Parathyroid adenoma (tissue), 2 donors: ENCODE data around the gene LYRM1.
A peak's percentile ranks its signal among the peaks of the same experiment; 100 is the strongest.

Experiments
- H2AFZ ChIP-seq: fragments of 300-600 bp; sonication (generic); one replicate; pipeline ENCODE4 v1.7.0; 2017; ENCODE audit warnings: antibody characterized with exemption, mild to moderate bottlenecking
- H3K27ac ChIP-seq: fragments of 300-600 bp; sonication (generic); one replicate; pipeline ENCODE4 v1.7.0; 2017
- H3K27me3 ChIP-seq: fragments of 300-600 bp; sonication (generic); one replicate; pipeline ENCODE4 v1.7.0; 2017; ENCODE audit warnings: low read length; ENCODE audit not compliant: control insufficient read depth, insufficient read depth
- H3K36me3 ChIP-seq: fragments of 300-600 bp; sonication (generic); one replicate; pipeline ENCODE4 v1.7.0; 2017; ENCODE audit warnings: low read length; ENCODE audit not compliant: control insufficient read depth, insufficient read depth
- H3K4me1 ChIP-seq: fragments of 300-600 bp; sonication (generic); one replicate; pipeline ENCODE4 v1.7.0; 2017; ENCODE audit warnings: control low read depth
- H3K4me2 ChIP-seq: fragments of 300-600 bp; sonication (generic); one replicate; pipeline ENCODE4 v1.7.0; 2017; ENCODE audit warnings: low read length
- H3K4me3 ChIP-seq: fragments of 300-600 bp; sonication (generic); one replicate; pipeline ENCODE4 v1.7.0; 2017; ENCODE audit warnings: low read depth, low read length
- H3K79me2 ChIP-seq: fragments of 300-600 bp; sonication (generic); one replicate; pipeline ENCODE4 v1.7.0; 2017; ENCODE audit warnings: control low read depth
- H3K9ac ChIP-seq: fragments of 300-600 bp; sonication (generic); one replicate; pipeline ENCODE4 v1.7.0; 2017; ENCODE audit warnings: mild to moderate bottlenecking
- H3K9me3 ChIP-seq: fragments of 300-600 bp; sonication (generic); one replicate; pipeline ENCODE4 v1.7.0; 2017; ENCODE audit warnings: low read length; ENCODE audit not compliant: control insufficient read depth
- TF ChIP-seq, protein P1 (sequence below): fragments of 300-600 bp; sonication (generic); IDR thresholded peaks from one replicate; pipeline ENCODE4 v1.7.0; 2017; ENCODE audit warnings: antibody characterized with exemption, mild to moderate bottlenecking
- donor health status: primary hyperparathyroidism.

Gene LYRM1

DNA sequence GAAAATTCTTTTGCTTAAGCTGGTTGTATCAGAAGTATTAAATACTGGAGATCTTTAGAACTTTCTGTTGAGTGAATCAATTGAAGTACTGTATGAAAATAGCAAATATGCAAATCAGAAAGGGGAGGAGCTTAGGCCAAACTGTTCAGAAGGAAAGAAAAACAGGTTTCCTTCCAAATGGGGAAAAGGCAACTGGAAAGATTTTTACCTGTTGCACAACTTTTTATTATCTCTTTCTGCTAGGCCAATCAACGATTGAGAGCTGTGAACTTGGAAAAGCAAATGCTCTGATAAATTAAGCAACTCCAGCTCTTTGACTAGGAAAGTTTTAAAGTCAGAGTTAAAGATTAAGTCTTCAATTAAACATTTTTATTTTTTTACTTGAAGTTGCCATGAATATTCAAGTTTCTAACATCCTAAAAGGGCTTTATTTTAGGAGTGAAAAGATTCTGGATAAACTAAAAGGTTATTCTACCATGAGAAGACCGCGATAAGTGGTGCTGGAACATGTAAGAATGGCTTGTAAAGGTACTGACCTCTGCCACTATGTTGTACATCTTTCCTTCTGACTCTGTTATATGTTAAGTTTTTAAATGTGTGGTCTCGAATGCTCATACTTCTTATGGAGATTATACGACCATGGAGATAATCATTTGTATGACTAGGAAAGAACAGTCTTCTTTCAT, 16.9 kb upstream of the LYRM1 start:
- TF ChIP-seq, protein P1, sequence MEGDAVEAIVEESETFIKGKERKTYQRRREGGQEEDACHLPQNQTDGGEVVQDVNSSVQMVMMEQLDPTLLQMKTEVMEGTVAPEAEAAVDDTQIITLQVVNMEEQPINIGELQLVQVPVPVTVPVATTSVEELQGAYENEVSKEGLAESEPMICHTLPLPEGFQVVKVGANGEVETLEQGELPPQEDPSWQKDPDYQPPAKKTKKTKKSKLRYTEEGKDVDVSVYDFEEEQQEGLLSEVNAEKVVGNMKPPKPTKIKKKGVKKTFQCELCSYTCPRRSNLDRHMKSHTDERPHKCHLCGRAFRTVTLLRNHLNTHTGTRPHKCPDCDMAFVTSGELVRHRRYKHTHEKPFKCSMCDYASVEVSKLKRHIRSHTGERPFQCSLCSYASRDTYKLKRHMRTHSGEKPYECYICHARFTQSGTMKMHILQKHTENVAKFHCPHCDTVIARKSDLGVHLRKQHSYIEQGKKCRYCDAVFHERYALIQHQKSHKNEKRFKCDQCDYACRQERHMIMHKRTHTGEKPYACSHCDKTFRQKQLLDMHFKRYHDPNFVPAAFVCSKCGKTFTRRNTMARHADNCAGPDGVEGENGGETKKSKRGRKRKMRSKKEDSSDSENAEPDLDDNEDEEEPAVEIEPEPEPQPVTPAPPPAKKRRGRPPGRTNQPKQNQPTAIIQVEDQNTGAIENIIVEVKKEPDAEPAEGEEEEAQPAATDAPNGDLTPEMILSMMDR = no peak
- Histone ChIP-seq H3K27me3 (no peaks in the 10 kb centered on the region), H3K4me3 (no peak overlapping the region), H3K9me3 (no peaks in the 10 kb centered on the region), H2AFZ (no peak overlapping the region), H3K4me1 (peaks cover 8% of the 10 kb centered on the region), H3K9ac (no peak overlapping the region), H3K4me2 (peak overlapping the region; percentile 2), H3K79me2 (peaks cover 27% of the 10 kb centered on the region), H3K27ac (no peak overlapping the region), H3K36me3 (no peaks in the 10 kb centered on the region)

DNA sequence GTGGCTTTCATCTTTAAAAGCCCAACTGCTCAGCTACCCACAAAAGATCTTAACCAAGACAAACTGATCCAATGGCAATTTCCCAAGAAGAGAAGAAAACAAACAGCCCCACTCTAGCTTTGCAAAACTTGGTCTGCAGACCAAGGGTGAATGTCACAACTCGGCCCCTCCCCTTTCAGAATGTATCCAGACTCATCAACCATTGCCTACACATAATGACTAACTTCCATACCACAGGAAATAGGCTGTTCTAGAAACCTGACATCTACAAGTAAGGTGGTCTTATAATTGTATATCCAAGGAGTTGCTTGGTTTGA, 16.4 kb upstream of the LYRM1 start:
- Histone ChIP-seq H2AFZ (no peak overlapping the region), H3K4me3 (no peak overlapping the region), H3K9ac (no peak overlapping the region), H3K4me2 (peak overlapping the region; percentile 2), H3K36me3 (no peaks in the 10 kb centered on the region), H3K4me1 (peaks cover 3% of the 10 kb centered on the region), H3K79me2 (peaks cover 27% of the 10 kb centered on the region), H3K9me3 (no peaks in the 10 kb centered on the region), H3K27ac (no peak overlapping the region), H3K27me3 (no peaks in the 10 kb centered on the region)
- TF ChIP-seq, protein P1 = no peak

DNA sequence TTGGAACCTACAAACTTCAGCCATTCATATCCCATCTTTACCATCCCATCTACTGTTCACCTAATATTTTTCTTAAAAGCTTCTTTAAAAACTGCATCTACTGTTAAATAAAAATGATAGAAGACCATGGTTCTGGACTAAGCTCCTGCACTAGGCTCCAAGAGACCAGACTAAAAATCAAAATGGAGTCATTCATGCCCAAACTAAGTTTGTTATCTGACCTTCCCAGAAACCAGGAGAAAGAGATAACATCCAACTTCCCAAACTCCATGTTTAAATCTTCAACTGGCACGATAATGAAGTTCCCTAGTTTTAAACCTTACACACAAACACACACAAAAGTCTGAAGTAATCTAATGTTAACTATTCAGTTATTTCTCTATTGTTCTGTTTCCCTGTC, 14.3 kb upstream of the LYRM1 start:
- no peak overlapping the region for H3K27ac ChIP-seq
- no peak overlapping the region for H3K4me2 ChIP-seq
- no peaks in the 10 kb centered on the region for H3K4me1 ChIP-seq

DNA sequence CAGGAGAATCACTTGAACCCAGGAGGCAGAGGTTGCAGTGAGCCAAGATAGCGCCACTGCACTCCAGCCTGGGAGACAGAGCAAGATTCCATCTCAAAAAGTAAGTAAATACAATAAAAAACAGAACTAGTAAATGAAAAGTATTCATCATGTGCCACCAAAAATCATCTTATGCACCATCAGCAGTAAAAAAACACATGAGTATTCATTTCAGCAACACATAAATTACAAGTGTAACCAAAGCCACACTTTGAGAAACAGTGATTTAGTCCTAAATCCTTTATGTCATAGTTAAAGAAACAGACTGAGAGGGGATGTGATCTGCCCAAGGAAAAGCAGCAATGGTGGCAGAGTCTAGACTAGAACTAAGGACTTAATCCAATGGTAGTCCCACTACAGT, 13.4 kb upstream of the LYRM1 start:
- Histone ChIP-seq H3K9me3 (no peaks in the 10 kb centered on the region), H3K27ac (no peak overlapping the region), H3K4me3 (no peak overlapping the region), H3K4me2 (no peak overlapping the region), H3K4me1 (no peaks in the 10 kb centered on the region), H3K79me2 (peaks cover 54% of the 10 kb centered on the region), H2AFZ (no peak overlapping the region), H3K36me3 (no peaks in the 10 kb centered on the region), H3K27me3 (no peaks in the 10 kb centered on the region), H3K9ac (no peak overlapping the region)
- TF ChIP-seq, protein P1 = no peak

More for the DNA sequence above, 14.3 kb upstream of the LYRM1 start:
- H3K27me3 ChIP-seq = no peaks in the 10 kb centered on the region
- H3K79me2 ChIP-seq = peaks cover 45% of the 10 kb centered on the region
- TF ChIP-seq, protein P1 = no peak
- H3K9ac ChIP-seq = no peak overlapping the region
- H3K36me3 ChIP-seq = no peaks in the 10 kb centered on the region
- no peak overlapping the region for H2AFZ ChIP-seq
- no peak overlapping the region for H3K4me3 ChIP-seq
- no peaks in the 10 kb centered on the region for H3K9me3 ChIP-seq

DNA sequence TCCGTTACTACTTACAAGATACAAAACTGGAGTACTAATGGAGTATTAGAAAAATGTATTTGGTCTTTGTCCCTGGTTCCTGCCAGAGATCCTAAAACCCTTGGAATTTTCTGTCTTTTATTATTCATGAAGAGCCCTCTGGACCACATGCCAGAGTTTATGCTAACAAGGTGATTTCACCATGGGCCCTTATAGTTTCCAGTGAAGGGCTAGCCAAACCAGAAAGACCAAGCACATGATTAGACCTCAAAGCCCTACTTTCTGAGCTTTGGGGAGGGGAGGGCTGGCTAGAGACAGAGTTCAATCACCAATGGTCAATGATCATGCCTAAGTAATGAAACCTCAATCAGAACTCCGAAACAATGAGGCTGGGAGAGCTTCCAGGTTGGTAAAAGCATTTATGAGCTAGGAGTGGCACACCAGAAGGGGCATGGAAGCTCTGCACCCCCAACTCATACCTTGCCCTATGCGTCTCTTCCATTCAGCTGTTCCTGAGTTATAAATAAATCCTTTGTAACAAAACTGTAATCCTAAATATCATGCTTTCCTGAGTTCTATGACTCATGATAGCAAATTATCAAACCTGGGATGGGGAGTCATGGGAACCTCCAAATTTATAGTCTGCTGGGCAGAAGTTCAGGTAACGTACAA, 10.8 kb upstream of the LYRM1 start:
- no peaks in the 10 kb centered on the region for H3K9me3 ChIP-seq
- H3K27me3 ChIP-seq = no peaks in the 10 kb centered on the region
- H3K27ac ChIP-seq = no peak overlapping the region
- H3K79me2 ChIP-seq = peaks cover 63% of the 10 kb centered on the region
- H3K4me3 ChIP-seq = no peak overlapping the region
- H3K4me2 ChIP-seq = no peak overlapping the region
- no peak overlapping the region for H2AFZ ChIP-seq
- no peaks in the 10 kb centered on the region for H3K36me3 ChIP-seq
- H3K9ac ChIP-seq = no peak overlapping the region
- no peaks in the 10 kb centered on the region for H3K4me1 ChIP-seq
- TF ChIP-seq, protein P1 = no peak
